Left ventricle myocardium inferior (tissue), 1 donor: Measurements from ENCODE around the gene DDX10. TPM values are rescaled to one million over a fixed set of nuclear protein-coding genes. Genes with fewer than 3 reads are reported as not detected.
A peak's percentile ranks its signal among the peaks of the same experiment; 100 is the strongest.

Experiments
- DNase-seq: peaks from one replicate; pipeline ENCODE4 v3.0.0-alpha.2; 2020
- H3K27ac ChIP-seq: fragments of 200-600 bp; replicated peaks from 2 replicates; pipeline ENCODE4 v1.8.0; 2021
- H3K27me3 ChIP-seq: fragments of 200-600 bp; 2 replicates; pipeline ENCODE4 v1.8.0; 2021; ENCODE audit warnings: low read depth
- H3K36me3 ChIP-seq: fragments of 200-600 bp; 2 replicates; pipeline ENCODE4 v1.8.0; 2021
- H3K4me1 ChIP-seq: fragments of 200-600 bp; 2 replicates; pipeline ENCODE4 v1.8.0; 2021
- H3K4me3 ChIP-seq: fragments of 200-600 bp; 2 replicates; pipeline ENCODE4 v1.8.0; 2021; ENCODE audit warnings: mild to moderate bottlenecking, moderate library complexity
- H3K9me3 ChIP-seq: fragments of 200-600 bp; replicated peaks from 2 replicates; pipeline ENCODE4 v1.8.0; 2021
- CTCF ChIP-seq: fragments of 200-600 bp; IDR thresholded peaks from 2 replicates; pipeline ENCODE4 v1.8.0; 2021; ENCODE audit warnings: antibody characterized with exemption, mild to moderate bottlenecking, borderline replicate concordance
- intact Hi-C: fragments of 100-400 bp; cut with micrococcal nuclease; formaldehyde crosslinking; loops from one replicate; pipeline ENCODE4 v1.11.0; 2022
- total RNA-seq: library from RNA; stranded (reverse); fragmentation: NEBNext Ultra II Directional; extraction: Animal tissue kit (Norgen Biotek cat#: 25700); gene quantifications from one replicate; pipeline ENCODE4 v1.2.1, GENCODE V29; 2021
- donor health status: DM: no; HTN: yes; CAD: no; lungs with severe emphysema.

DDX10 gene
- total RNA-seq, 1 donor from 2014 or later, result 11.7 TPM

GRCh38 chr11:108975026-108975425, 310.2 kb downstream of the DDX10 start:
- intact Hi-C loops, result no loop called here
- H3K4me3 ChIP-seq, result no peak overlapping the region
- DNase-seq, result no peak
- H3K4me1 ChIP-seq, result peaks cover 7% of the 10 kb centered on the region
- no peaks in the 10 kb centered on the region for H3K9me3 ChIP-seq
- H3K27me3 ChIP-seq, result no peaks in the 10 kb centered on the region
- H3K27ac ChIP-seq, result peak overlapping the region; percentile 62
- TF ChIP-seq CTCF, result no peak
- no peaks in the 10 kb centered on the region for H3K36me3 ChIP-seq

DNA sequence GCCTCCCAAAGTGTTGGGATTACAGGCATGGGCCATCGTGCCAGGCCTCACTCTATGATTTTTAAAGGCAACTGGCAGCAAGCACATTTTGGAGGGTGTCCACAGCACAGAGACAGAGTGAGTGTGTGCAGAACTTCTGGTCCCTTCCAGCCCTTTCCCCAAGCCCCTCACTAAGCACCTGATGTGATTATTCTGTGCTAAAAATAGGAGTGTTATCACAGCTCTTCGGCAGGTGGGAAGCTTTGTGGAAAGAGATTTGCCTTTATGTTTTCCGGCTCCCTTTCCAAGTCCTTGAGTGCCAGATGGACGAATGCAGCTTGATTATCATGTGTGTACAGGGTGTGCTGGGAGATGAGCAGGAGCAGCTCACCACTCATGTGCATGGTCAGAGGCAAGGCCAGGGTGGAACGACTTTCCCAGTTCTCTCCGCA, 310.8 kb downstream of the DDX10 start:
- no peak overlapping the region for H3K4me3 ChIP-seq
- H3K27me3 ChIP-seq, result no peaks in the 10 kb centered on the region
- H3K4me1 ChIP-seq, result peaks cover 7% of the 10 kb centered on the region
- no peak for TF ChIP-seq CTCF
- H3K36me3 ChIP-seq, result no peaks in the 10 kb centered on the region
- DNase-seq, result peak; percentile 47
- peak overlapping the region; percentile 62 for H3K27ac ChIP-seq
- intact Hi-C loops, result no loop called here
- no peaks in the 10 kb centered on the region for H3K9me3 ChIP-seq

GRCh38 chr11:108983636-108984420, 319.0 kb downstream of the DDX10 start:
- H3K36me3 ChIP-seq, result no peaks in the 10 kb centered on the region
- DNase-seq, result no peak
- no peaks in the 10 kb centered on the region for H3K9me3 ChIP-seq
- H3K27me3 ChIP-seq, result no peaks in the 10 kb centered on the region
- intact Hi-C loops, result no loop called here
- TF ChIP-seq CTCF, result no peak
- H3K27ac ChIP-seq, result no peak overlapping the region
- H3K4me1 ChIP-seq, result peaks cover 16% of the 10 kb centered on the region
- no peak overlapping the region for H3K4me3 ChIP-seq

DNA sequence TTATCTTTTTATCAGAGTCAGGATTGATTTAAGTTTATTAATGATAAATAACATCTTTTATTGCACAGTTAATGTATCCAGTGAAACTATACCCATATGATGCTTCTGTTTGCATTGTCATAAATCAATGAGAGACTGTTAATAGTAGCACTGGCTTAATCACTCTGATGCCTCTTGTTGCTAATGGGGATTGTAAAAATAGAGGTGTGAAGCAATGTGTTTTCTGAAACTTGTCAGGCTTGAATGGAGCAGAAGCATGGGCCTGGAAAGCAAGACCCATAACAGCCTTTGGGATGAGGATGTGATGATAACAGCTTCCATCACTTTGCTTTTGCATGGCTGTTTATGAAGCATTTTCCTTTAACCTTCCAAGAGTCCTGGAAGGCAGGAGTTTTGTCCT, 319.7 kb downstream of the DDX10 start:
- intact Hi-C loops, result no loop called here

GRCh38 chr11:108985236-108985944, 320.5 kb downstream of the DDX10 start:
- no peaks in the 10 kb centered on the region for H3K27me3 ChIP-seq
- H3K36me3 ChIP-seq, result no peaks in the 10 kb centered on the region
- H3K4me3 ChIP-seq, result no peak overlapping the region
- no peak for TF ChIP-seq CTCF
- intact Hi-C loops, result no loop called here
- no peak for DNase-seq
- H3K4me1 ChIP-seq, result peaks cover 16% of the 10 kb centered on the region
- H3K27ac ChIP-seq, result no peak overlapping the region
- peaks cover 10% of the 10 kb centered on the region for H3K9me3 ChIP-seq

More for the DNA sequence above, 319.7 kb downstream of the DDX10 start:
- DNase-seq, result no peak
- Histone ChIP-seq H3K4me3 (no peak overlapping the region), H3K9me3 (peaks cover 1% of the 10 kb centered on the region), H3K27ac (no peak overlapping the region), H3K36me3 (no peaks in the 10 kb centered on the region), H3K4me1 (peaks cover 16% of the 10 kb centered on the region), H3K27me3 (no peaks in the 10 kb centered on the region)
- no peak for TF ChIP-seq CTCF
